ENCODE data around the gene NSMF.

NSMF gene

DNA sequence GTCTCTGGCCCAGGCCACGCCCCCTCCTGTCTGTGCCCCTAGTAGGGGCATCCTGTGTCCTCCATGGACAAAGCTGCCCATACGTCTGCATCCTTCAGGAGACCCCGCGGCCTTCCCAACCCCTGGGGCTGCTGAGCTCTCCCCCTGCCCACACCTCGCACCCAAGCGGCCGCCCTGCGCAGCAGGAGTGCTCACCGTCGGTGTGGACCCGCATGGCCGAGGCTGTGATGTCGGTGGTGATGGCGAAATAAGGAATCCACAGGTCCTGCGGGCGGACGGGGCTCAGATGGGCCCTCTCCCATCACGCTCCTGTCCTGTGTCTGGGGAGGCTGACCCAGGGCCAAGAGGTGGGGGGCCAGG, 4.8 kb upstream of the NSMF start:
- peaks cover 21% of the 10 kb centered on the region for H3K4me1 ChIP-seq (ENCODE audit: insufficient read depth, low read length, severe bottlenecking)

DNA sequence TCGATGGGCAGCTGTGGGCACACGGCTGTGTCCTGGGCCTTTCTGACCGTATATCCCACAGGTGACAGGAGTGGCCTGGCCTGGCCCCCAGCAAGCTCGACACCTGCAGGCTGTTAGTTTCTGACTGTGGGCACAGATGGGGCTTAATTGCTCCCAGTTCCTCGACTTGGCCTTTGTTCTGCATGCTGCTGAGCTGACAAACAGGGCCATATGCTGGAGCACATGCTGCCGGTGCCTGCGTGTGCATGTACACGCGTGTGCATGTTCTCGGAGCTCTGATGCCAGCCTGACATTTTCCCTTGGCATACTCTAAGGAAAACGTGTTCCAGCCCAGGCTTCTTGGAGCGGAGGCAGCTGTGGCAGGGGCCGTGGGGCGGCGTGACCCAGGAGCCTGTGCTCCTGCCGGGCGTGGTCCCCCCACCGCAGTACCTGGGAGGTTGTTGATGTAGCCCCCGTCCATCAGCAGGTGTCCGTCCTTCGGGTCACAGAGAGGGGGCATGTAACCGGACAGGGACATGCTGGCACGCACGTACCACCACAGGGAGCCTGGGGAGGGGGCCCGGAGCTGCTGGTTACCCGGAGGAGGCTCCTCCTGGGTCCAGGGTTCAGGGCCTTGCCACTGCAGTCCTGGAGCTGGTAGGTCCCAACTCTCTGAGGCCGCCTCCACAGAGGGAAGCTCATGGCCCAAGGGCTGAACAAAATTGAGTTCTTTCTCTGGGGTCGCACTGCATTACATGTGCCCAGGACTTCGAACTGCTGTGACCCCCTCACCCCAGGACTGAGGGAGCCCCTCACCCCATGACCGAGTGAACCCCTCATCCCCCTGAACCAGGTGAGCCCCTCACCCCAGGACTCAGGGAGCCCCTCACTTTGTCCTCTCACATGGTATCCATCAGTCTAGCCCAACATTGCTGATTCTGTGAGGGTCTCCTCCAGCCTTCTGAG, 4.1 kb upstream of the NSMF start:
- Histone ChIP-seq H3K9me3 (ENCODE audit: low read length) (no peaks in the 10 kb centered on the region), H2AFZ (ENCODE audit: low read length) (no peak overlapping the region), H3F3A (ENCODE audit: insufficient read depth, low read length) (no peaks in the 10 kb centered on the region), H3K9ac (ENCODE audit: low read length) (no peak overlapping the region), H3K4me2 (ENCODE audit: low read length) (no peak overlapping the region), H3K4me1 (ENCODE audit: insufficient read depth, low read length, severe bottlenecking) (peaks cover 25% of the 10 kb centered on the region), H3K9me2 (ENCODE audit: low read depth, low read length) (no peaks in the 10 kb centered on the region), H3K27ac (ENCODE audit: low read depth, low read length, poor library complexity, severe bottlenecking) (no peak overlapping the region), H4K20me1 (ENCODE audit: insufficient read depth, low read length) (no peaks in the 10 kb centered on the region), H3K79me2 (ENCODE audit: insufficient read depth, low read length) (no peaks in the 10 kb centered on the region), H3K36me3 (ENCODE audit: insufficient read depth, low read length) (no peaks in the 10 kb centered on the region), H3K4me3 (ENCODE audit: low read depth, low read length, poor library complexity, severe bottlenecking) (no peak overlapping the region), H3K27me3 (ENCODE audit: insufficient read depth, low read length) (peaks cover 5% of the 10 kb centered on the region; the same call in 1 of the 2 replicates)
- TF ChIP-seq CTCF (IDR thresholded peaks at IDR 0.05; ENCODE audit: low read length) (no peak), EZH2 (IDR thresholded peaks at IDR 0.05; ENCODE audit: borderline replicate concordance, low read length) (no peak)

More for the DNA sequence above, 4.8 kb upstream of the NSMF start:
- no peaks in the 10 kb centered on the region for H4K20me1 ChIP-seq (ENCODE audit: insufficient read depth, low read length)
- H3K27me3 ChIP-seq (ENCODE audit: insufficient read depth, low read length): peaks cover 5% of the 10 kb centered on the region; the same call in 1 of the 2 replicates
- no peaks in the 10 kb centered on the region for H3K9me2 ChIP-seq (ENCODE audit: low read depth, low read length)
- H2AFZ ChIP-seq (ENCODE audit: low read length): no peak overlapping the region
- no peak overlapping the region for H3K4me2 ChIP-seq (ENCODE audit: low read length)
- no peak overlapping the region for H3K9ac ChIP-seq (ENCODE audit: low read length)
- H3F3A ChIP-seq (ENCODE audit: insufficient read depth, low read length): no peaks in the 10 kb centered on the region
- no peak for TF ChIP-seq CTCF (IDR thresholded peaks at IDR 0.05; ENCODE audit: low read length)
- no peak for TF ChIP-seq EZH2 (IDR thresholded peaks at IDR 0.05; ENCODE audit: borderline replicate concordance, low read length)
- no peaks in the 10 kb centered on the region for H3K9me3 ChIP-seq (ENCODE audit: low read length)
- no peak overlapping the region for H3K27ac ChIP-seq (ENCODE audit: low read depth, low read length, poor library complexity, severe bottlenecking)
- no peaks in the 10 kb centered on the region for H3K79me2 ChIP-seq (ENCODE audit: insufficient read depth, low read length)
- H3K36me3 ChIP-seq (ENCODE audit: insufficient read depth, low read length): no peaks in the 10 kb centered on the region
- no peak overlapping the region for H3K4me3 ChIP-seq (ENCODE audit: low read depth, low read length, poor library complexity, severe bottlenecking)

DNA sequence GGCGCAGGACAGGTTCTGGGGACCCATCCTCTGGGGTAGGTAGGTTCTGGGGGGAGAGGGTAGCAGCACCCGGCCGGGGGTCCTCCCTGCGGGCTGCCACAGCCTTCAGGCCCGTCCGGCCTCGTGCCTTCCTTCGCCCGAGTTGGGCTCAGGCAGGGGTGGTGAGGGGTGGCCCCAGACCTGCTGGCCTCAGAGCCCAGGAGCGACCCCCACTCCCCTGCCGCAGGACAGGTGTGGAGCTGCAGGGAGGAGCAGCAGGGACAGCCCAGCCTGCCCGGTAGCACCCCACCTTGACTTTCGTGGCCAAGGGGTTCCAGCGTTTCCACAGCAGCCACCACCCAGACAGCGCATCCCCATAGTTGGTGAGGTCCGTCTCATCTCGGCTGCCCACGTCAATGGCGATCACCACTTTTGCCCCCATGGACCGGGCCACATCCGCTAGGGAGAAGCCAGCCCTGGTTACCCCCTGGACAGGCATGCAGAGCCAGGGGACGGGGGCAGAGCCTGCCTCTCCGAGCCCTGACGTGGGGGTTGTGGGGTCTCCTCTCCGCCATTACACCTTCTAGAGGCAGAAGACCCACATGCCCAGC, 3.4 kb upstream of the NSMF start:
- TF ChIP-seq EZH2 (IDR thresholded peaks at IDR 0.05; ENCODE audit: borderline replicate concordance, low read length) (no peak), CTCF (IDR thresholded peaks at IDR 0.05; ENCODE audit: low read length) (no peak)
- Histone ChIP-seq H3K9me3 (ENCODE audit: low read length) (no peaks in the 10 kb centered on the region), H2AFZ (ENCODE audit: low read length) (no peak overlapping the region), H3K27ac (ENCODE audit: low read depth, low read length, poor library complexity, severe bottlenecking) (no peak overlapping the region), H3K27me3 (ENCODE audit: insufficient read depth, low read length) (peaks cover 5% of the 10 kb centered on the region; the same call in 1 of the 2 replicates), H3K4me3 (ENCODE audit: low read depth, low read length, poor library complexity, severe bottlenecking) (peak overlapping the region; percentile 48), H4K20me1 (ENCODE audit: insufficient read depth, low read length) (no peaks in the 10 kb centered on the region), H3F3A (ENCODE audit: insufficient read depth, low read length) (no peaks in the 10 kb centered on the region), H3K9me2 (ENCODE audit: low read depth, low read length) (no peaks in the 10 kb centered on the region), H3K36me3 (ENCODE audit: insufficient read depth, low read length) (peaks cover 4% of the 10 kb centered on the region; the same call in 1 of the 2 replicates), H3K79me2 (ENCODE audit: insufficient read depth, low read length) (no peaks in the 10 kb centered on the region), H3K4me2 (ENCODE audit: low read length) (peak overlapping the region; percentile 61), H3K9ac (ENCODE audit: low read length) (peak overlapping the region; percentile 12; the same call in 1 of the 2 replicates), H3K4me1 (ENCODE audit: insufficient read depth, low read length, severe bottlenecking) (peaks cover 32% of the 10 kb centered on the region)
